ENCODE measurements around the gene PNCK.

Gene PNCK

GRCh38 chrX:153640736-153641575 is 32.7 kb downstream of the PNCK start:
- DNase-seq (ENCODE audit: low spot score): no peak

GRCh38 chrX:153640045-153640686 is 33.4 kb downstream of the PNCK start:
- no peak for DNase-seq (ENCODE audit: low spot score)

GRCh38 chrX:153639177-153640044 is 34.2 kb downstream of the PNCK start:
- no peak for DNase-seq (ENCODE audit: low spot score)

DNA sequence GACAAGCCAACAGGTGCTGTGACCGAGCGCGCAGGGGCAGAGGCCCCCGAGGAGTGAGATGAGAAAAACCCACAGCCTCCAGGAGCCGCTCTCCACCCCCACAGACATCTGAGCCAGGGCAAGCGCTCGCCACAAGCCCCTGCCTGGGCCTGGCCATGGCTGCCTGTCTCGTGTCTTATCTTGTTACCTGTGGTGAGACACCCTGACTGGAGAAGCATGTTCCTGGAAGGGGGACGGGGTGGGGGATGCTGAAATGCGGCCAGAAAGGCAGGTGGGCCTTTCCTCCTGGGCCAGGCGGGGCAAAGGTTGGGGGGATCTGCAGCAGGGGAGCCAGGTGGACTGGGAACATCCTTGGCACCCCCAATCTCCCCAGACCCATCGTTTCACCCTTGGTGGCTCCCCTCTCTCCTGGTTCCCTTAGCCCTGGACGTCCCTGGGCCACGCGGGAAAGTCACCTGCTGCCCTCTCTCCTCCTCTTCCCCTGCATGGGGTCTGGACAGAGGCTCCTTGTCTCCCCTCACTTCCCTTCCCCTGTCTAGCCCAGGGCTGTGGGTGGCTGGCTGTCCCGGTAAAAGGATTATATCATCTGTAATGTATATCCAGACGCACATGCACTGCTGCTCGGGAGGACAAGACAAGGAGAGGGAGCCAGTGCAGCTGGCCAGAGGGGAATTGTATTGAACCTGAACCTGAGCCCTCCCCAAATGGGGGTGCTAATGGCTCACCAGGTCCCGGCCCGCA is 35.0 kb downstream of the PNCK start:
- DNase-seq (ENCODE audit: low spot score): no peak

- no peak for DNase-seq (ENCODE audit: low spot score)
Measured at GRCh38 chrX:153638041-153638371, 35.6 kb downstream of the PNCK start.

DNA sequence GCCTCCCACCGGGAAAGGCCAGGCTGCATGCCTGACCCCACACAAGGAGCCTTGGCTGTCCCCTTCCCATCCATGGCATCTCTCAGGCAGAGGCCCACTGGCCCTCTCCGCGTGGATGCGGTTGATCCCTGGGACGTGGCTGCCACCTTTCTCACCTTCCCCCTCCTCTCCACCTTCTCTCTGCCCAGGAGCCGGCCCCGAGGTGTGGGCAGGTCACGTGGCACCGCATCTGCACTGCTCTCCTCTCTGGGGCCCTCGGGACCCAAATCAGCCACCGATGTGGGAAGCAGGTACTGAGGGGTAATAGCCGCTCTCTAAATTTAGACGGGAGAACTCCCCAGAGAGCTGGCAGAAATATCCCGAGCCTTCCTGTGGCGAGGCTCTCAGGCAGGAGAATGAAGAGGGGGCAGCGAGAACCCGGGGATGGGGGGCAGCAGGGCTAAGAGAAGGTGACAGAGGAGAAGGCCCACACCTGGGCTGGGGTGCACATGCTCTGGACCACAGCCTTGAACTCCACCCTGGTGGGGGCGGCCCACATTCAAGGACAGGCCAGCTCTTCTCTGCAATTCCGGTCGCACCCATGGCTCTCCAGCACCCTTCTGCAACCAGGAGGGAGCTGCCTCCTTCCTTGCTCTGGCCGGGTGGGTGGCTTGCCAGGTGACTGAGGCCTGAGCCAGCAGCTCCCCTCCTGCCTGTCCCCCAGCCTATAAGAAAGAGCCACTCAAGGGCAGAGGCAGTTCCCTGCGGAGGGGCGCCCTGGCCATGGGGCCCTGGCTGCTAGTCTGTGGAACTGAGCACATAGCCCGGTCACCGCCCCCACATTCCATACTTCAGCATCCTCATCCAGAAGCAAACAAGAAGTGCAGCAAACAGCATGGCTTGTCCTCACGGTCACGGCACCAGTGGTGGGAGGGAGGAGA is 36.2 kb downstream of the PNCK start:
- no peak for DNase-seq (ENCODE audit: low spot score)

GRCh38 chrX:153636716-153637115 is 36.9 kb downstream of the PNCK start:
- DNase-seq (ENCODE audit: low spot score): no peak

DNA sequence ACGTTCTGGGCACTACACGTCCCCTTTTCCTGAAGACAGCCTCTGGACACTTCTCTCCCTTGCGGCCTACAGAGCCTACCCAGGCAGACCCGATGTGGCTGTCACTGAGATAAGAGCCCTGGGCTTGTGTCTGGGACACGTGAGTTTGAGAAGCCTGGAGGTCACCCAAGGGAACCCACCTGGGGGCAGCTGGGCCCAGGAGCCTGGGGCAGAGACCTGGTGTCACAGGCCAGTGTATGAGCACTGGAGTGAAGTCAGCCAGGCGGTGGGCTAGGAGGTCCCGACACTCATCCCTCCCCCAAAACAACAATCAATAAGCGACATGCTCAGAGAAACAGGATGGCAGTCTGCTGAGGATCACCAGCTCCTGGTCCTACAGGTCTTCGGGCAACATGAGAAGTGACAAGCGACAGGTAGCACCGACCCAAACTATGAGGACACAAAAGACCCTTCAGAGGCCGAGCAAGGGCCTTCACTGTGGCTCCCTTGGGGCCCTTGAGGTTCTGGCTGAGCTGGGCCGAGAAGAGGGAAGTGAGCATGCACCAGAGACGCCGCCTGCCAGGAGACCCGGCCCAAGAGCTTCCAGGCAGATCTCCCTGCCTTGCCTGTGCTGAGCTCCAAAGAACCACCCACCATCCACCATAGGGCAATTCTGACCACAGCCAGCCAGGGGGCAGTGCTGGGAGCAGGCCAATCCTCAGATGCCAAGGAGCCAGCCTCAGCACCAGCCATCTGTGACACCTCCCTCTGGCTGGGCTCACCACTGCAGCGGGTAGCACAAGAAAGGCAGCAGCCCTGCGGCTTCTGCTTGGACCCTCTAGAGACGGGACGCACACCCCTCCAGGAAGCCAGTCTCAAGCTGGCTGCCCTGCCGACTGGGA is 37.6 kb downstream of the PNCK start:
- DNase-seq (ENCODE audit: low spot score): peak; percentile 76

DNA sequence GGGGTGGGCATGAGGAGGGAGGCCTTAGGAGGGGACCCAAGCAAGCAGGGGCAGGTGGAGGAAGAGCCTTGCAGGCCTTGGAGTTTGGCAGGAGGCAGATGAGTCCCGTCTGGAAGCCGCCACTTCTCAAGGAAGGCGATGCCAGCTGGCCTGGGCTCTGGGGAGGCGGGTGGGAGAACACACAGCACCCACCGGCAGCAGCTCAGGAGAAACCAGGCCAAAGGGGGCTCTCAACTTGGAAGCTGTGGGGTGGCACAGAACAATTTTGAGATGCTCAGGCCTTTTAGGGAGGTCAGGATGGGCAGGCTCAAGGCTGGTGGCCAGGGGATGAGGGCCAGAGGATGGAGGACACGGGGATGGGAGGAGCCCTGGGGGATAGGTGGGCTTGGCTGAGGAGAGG is 38.2 kb downstream of the PNCK start:
- no peak for DNase-seq (ENCODE audit: low spot score)

- DNase-seq (ENCODE audit: low spot score): no peak
Measured at GRCh38 chrX:153634832-153635231, 38.8 kb downstream of the PNCK start.

GRCh38 chrX:153634236-153634635 is 39.4 kb downstream of the PNCK start:
- DNase-seq (ENCODE audit: low spot score): no peak

GRCh38 chrX:153633607-153634180 is 39.9 kb downstream of the PNCK start:
- no peak for DNase-seq (ENCODE audit: low spot score)

DNA sequence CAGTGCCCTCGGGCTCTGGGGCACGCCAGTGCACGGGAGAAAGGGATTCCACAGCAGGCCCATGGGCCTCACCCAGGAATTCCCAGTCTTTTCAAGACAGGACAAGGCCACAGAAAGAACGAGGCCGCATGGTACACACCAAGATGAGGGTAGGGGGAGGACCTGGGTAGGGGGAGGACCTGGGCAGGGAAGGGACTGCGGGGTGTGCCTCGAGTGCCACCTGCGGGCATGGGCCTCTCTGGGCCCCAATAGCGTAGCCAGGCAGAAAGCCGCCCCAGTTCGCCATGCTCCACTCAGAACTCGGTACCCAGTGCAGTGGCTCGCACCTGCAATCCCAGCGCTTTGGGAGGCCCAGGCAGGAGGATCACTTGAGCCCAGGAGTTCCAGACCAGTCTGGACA is 40.6 kb downstream of the PNCK start:
- DNase-seq (ENCODE audit: low spot score): no peak

DNA sequence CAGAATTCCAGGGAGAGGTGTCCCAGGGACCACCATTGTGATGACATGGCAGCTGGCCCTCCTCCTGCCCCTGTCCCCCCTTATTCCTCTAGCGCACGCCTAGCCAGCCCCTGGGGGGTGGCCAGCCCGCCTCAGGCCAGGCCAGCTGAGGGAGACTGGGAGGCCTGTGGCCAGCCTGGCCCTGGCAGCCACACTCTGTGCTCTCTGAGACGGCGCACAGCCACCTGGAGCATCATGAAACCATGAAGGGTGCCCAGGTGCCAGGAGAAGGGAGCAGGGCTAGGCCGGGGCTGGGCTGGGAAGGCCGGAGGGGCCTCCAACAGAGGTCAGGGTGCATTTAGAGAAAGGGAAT is 41.0 kb downstream of the PNCK start:
- no peak for DNase-seq (ENCODE audit: low spot score)

- DNase-seq (ENCODE audit: low spot score): no peak
Measured at GRCh38 chrX:153631907-153632594, 41.6 kb downstream of the PNCK start.

GRCh38 chrX:153631346-153631745 is 42.3 kb downstream of the PNCK start:
- DNase-seq (ENCODE audit: low spot score): no peak

DNA sequence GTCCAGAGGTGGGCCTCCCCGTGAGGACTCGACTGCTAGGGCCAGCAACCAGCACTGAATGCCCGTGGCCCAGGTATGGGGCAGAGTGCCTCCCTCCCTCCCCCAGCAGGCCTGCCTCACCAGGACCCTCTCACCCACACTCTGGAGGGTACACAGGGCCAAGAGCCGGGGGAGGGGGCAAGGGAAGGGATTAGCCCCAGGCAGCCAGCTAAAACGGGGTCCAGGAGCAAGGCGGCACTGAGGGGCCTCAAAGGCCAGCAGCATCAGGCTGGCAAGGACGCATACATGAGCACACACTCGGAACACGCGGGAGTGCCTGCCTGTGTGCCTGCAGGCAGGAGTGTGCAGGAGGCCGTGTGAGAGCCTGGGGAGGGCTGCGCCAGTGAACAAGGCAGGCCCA is 44.9 kb downstream of the PNCK start:
- no peak for DNase-seq (ENCODE audit: low spot score)

DNA sequence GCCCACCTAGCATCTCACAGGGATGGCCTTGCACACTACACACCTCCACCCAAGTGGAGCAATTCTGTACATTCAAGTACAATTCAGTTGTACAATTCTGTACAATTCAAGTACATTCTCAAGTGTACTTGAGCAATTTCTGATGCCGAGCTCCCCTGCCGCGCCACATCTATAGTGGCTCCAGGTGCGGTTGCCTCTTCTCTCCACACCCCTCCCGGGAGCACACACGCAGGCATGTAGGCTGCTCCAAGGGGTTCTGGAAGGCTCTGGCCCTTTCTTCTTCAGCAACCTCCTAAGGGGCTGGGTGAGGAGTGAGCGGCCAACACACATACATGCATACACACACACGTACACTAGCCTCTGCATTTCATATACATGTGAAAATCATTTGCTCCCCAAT is 45.5 kb downstream of the PNCK start:
- DNase-seq (ENCODE audit: low spot score): no peak

GRCh38 chrX:153627675-153628111 is 45.9 kb downstream of the PNCK start:
- DNase-seq (ENCODE audit: low spot score): no peak
